LNCAP (cell line): ENCODE data around the gene RSAD1.

Source experiments
- TF ChIP-seq, protein P1 (sequence below): fragments of 450-650 bp; IDR thresholded peaks from 2 replicates; pipeline ENCODE4 v1.5.1; 2017; ENCODE audit warnings: mild to moderate bottlenecking

Gene RSAD1

DNA sequence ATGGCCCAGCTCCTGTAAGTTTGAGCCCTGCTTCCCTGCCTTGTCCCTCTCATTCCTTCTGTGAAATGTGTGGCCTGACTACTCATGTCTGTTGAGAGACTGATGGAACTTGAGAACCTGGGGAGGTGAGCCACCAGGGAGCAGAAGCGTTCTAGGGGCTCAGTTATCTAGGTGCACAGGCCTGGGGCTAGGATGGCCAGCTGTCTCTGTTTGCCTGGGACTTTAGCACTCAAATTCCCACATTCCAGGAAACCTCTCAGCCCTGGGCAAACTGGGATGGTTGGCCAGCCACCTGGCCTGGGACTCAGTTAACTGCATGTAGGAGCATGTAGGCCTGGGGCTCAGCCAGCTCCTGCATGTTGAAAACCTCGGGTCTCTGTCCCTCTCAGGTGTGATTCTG is 44.5 kb downstream of the RSAD1 start:
- TF ChIP-seq, protein P1, sequence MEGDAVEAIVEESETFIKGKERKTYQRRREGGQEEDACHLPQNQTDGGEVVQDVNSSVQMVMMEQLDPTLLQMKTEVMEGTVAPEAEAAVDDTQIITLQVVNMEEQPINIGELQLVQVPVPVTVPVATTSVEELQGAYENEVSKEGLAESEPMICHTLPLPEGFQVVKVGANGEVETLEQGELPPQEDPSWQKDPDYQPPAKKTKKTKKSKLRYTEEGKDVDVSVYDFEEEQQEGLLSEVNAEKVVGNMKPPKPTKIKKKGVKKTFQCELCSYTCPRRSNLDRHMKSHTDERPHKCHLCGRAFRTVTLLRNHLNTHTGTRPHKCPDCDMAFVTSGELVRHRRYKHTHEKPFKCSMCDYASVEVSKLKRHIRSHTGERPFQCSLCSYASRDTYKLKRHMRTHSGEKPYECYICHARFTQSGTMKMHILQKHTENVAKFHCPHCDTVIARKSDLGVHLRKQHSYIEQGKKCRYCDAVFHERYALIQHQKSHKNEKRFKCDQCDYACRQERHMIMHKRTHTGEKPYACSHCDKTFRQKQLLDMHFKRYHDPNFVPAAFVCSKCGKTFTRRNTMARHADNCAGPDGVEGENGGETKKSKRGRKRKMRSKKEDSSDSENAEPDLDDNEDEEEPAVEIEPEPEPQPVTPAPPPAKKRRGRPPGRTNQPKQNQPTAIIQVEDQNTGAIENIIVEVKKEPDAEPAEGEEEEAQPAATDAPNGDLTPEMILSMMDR: no peak

DNA sequence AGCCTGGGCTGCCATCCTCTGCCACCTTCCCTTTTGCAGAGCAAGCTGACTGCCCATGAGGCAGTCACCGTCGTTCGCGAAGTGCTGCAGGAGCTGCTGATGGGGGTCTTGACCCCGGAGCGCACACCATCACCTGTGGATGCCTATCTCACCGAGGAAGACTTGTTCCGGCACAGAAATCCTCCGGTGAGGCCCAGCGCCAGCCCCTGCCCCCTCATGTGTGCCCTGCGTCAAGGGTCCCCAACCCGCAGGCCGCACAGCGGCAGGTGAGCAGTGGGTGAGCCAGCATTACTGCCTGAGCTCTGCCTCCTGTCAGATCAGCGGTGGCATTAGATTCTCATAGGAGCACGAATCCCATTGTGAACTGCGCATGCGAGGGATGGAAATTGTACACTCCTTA is 46.2 kb downstream of the RSAD1 start:
- TF ChIP-seq, protein P1: no peak

DNA sequence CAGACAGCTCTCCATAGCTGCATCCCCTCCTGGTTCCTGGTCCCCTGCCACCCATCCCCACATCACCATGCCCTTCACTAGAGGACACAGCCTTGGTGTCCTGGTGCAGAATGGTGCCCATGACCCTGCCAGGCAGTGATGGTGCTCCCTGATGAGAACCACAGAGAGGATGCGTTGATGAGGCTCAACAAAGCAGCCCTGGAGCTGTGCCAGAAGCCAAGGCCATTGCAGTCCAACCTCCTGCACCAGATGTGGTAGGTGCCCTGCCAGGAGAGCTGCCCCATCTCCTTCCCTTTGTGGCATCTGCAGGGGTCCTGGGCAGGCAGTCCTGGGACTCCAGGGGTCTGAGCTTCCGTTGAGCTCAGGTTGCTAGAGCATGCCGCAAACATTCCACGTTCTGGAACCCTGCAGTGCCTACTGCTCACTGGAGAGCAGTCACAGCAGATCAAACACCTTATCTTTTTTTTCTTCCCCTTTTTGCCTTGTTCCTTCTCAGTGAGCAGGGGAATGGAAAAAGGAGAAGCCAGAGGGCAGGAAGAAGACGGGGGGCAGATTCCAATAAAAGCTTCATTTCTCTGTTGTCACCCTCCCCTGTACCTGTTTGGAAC is 48.6 kb downstream of the RSAD1 start:
- TF ChIP-seq, protein P1: no peak

DNA sequence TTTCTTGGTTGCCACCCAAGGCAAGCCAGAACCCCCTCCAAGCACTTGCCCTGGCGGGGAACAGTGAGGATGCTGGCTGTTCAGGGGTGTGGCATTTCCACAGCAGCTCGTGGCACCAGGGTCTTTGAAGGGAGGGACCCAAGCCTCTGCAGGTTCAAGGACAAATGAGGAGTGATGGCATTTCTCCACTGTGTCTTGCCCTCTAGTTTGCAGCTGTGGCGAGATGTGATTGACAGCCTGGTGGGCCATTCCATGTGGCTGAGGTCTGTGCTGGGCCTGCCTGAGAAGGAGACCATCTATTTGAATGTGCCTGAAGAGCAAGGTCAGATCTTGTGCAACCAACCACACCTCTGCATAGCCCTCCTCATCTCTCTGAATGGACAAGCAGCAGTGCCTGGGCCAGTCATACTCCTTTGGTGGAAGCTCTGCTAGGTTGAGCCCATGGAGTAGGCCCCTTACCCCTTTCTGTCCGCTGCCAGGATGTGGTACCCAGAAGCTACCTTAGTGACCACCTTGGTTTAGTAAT is 49.4 kb downstream of the RSAD1 start:
- TF ChIP-seq, protein P1: no peak

DNA sequence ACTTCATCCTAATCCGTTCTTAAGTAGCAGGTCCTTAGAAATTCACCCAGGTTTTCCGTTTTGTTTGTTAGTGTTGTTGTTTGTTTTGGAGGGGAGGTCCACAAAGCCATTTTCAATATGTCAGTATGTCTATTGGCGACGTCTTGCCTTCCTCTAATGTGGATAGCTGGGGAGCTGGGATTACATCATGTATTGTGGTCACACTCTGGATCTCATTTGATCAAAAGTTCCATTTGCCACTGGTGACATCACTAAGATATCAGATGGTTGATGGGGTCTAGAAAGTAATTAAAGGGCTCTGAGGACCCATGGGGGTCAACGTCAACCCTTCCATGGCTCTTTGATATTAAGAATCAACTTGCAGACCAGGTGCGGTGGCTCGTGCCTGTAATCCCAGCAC is 51.2 kb downstream of the RSAD1 start:
- TF ChIP-seq, protein P1: no peak

DNA sequence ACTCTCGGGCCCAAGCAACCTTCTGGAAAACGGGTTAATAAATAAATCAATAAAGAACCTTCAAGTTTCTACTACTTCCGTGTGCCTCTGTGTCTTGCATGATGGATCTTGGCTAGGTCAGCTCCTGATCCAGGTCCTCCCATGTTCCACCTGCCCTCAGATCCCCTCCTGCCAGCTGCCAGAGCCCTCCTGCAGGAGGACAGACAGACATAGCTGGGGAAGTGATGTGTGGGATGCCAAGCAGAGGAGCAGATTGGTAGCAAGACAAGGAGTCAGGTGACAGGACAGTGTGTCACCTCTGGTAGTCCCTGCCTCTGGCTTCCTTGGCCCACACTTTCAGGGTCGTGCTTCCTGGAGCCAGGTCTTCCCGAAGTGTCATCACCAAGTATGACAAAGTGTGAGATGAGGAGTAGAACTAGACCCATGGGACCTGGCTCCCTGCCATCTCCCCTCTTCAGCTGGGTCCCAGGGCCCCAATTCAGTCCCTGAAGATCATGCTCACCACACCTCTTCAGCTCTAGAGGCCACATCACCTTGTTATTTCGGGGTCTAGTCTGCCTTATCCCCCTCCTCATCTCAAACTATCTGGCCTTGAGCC is 52.9 kb downstream of the RSAD1 start:
- TF ChIP-seq, protein P1: no peak

DNA sequence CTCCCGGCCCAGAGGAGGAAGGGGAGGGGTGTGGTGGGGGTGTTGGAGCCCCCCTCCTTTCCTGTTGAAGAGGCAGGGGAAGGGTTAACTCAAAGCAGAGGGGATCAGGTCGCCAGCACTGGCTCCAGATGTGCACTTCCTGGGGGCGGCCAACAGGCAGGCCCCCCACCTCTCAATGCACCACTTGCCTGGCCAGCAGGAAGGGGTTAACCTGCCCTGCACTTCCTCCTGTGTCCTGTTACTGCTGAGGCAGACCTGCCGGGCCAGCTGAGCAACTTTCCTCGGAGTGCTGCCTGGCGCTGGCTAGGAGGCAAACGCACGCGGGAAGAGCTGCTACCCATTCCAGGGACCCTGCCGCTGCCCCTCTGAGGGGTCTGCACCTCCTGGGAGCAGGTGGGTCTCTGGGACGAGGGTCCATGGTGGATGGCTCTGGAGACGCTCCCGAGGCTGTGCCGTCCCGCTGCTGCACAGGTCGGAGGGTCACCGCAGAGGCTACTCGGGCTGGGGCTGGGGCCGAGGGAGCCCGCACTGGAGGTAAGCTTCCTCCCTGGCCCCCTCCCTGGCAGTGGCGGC is 53.9 kb downstream of the RSAD1 start, which contains the start of gene EPN3:
TSS of gene EPN3 (plus strand) at position 284 of the 573 bp plus-strand sequence. CDS start 3,822 bp downstream, outside the sequence.
- TF ChIP-seq, protein P1: no peak
